A549 (cell line): ENCODE results near the gene RNF112. TPM values are rescaled to one million over a fixed set of nuclear protein-coding genes. Genes with fewer than 3 reads are reported as not detected.

Experiments
- ATAC-seq, 2 experiments: fragments of 200-7000 bp in 1 of 2; fragments of >200 bp in 1 of 2; cut with Nextera tagmentation in 1 of 2; cut with Tn5 transposase in 1 of 2; 3 replicates each; pipeline versions ENCODE4 v1.8.0 to v1.9.1; 2018 to 2020; ENCODE audit warnings: mild to moderate bottlenecking in 1 of 2, moderate library complexity in 1 of 2
- CTCF ChIA-PET: fragments of 300-600 bp; sonication (Branson Sonifier 250); formaldehyde crosslinking; extraction: SDS; loops from one replicate; lab custom pipeline; 2021; ENCODE audit warnings: antibody characterized with exemption, inconsistent platforms; lab: Yijun Ruan, JAX
- POLR2A ChIA-PET: fragments of 350-600 bp; formaldehyde crosslinking; extraction: SDS; loops from one replicate; lab custom pipeline; 2021; ENCODE audit warnings: antibody characterized with exemption, inconsistent platforms; lab: Yijun Ruan, JAX
- DNase-seq, 2 experiments: peaks; one replicate each; pipeline versions ENCODE4 v3.0.0 to v3.0.0-alpha.2; 2011 to 2016; ENCODE audit warnings: low read depth in 1 of 2, low spot score in 1 of 2
- FAIRE-seq: peaks from 2 replicates; lab custom pipeline; 2011; peaks lifted over from hg19 to GRCh38; lab: Jason Lieb, UNC
- H3K27ac ChIP-seq, 2 experiments: fragments of >200 bp; sonication (Bioruptor Twin); formaldehyde crosslinking; 3 replicates each; pipeline ENCODE4 v1.5.1; 2016 to 2017
- H3K4me1 ChIP-seq: fragments of >200 bp; sonication (Bioruptor Twin); formaldehyde crosslinking; 3 replicates; pipeline ENCODE4 v1.6.1; 2016
- H3K4me2 ChIP-seq: fragments of >200 bp; sonication (Bioruptor Twin); formaldehyde crosslinking; 3 replicates; pipeline ENCODE4 v1.6.1; 2016
- H3K4me3 ChIP-seq: fragments of >200 bp; sonication (Bioruptor Twin); formaldehyde crosslinking; 3 replicates; pipeline ENCODE4 v1.5.1; 2016
- H3K9me3 ChIP-seq: fragments of >200 bp; sonication (Bioruptor Twin); formaldehyde crosslinking; 3 replicates; pipeline ENCODE4 v1.6.1; 2016
- BCL3 ChIP-seq: fragments of >200 bp; sonication (Bioruptor Twin); formaldehyde crosslinking; IDR thresholded peaks from 3 replicates; pipeline ENCODE4 v1.6.1; 2016
- BHLHE40 ChIP-seq: IDR thresholded peaks from 2 replicates; pipeline ENCODE4 v1.6.1; 2012; ENCODE audit warnings: low read depth, low read length, inconsistent platforms
- CHD4 ChIP-seq: fragments of 200-600 bp; sonication (generic); IDR thresholded peaks from 2 replicates; pipeline ENCODE4 v1.6.1; 2016; ENCODE audit warnings: antibody characterized with exemption, mild to moderate bottlenecking, borderline replicate concordance
- CTCF ChIP-seq: fragments of >200 bp; sonication (Bioruptor Twin); formaldehyde crosslinking; IDR thresholded peaks from 3 replicates; pipeline ENCODE4 v1.5.1; 2016
- E2F6 ChIP-seq: IDR thresholded peaks from 2 replicates; pipeline ENCODE4 v1.6.1; 2012; ENCODE audit warnings: low read depth, borderline replicate concordance
- FOSL2 ChIP-seq, 2 experiments: fragments of 450-650 bp in 1 of 2; fragments of >200 bp in 1 of 2; sonication (Bioruptor Twin) in 1 of 2; formaldehyde crosslinking; IDR thresholded peaks; 2 replicates each; pipeline versions ENCODE4 v1.5.0 to v1.6.1; 2016 to 2020; ENCODE audit warnings: mild to moderate bottlenecking in 1 of 2, moderate library complexity in 1 of 2
- JUN ChIP-seq, 2 experiments: fragments of >200 bp; sonication (Bioruptor Twin); formaldehyde crosslinking; IDR thresholded peaks; 2 replicates in 1 of 2; 3 replicates in 1 of 2; pipeline ENCODE4 v1.6.1; 2016 to 2017
- KDM5A ChIP-seq: fragments of 200-600 bp; sonication (generic); IDR thresholded peaks from 2 replicates; pipeline ENCODE4 v1.6.1; 2016; ENCODE audit warnings: antibody characterized with exemption, mild to moderate bottlenecking
- MAX ChIP-seq: IDR thresholded peaks from 2 replicates; pipeline ENCODE4 v1.6.1; 2012
- MYC ChIP-seq: IDR thresholded peaks from 2 replicates; pipeline ENCODE4 v1.6.1; 2012; ENCODE audit warnings: mild to moderate bottlenecking, inconsistent platforms, low read length, improper control_type of control experiment, borderline replicate concordance
- NFE2L2 ChIP-seq: fragments of 150-350 bp; conservative IDR thresholded peaks from 2 replicates; pipeline ENCODE4 v1.6.1; 2014; ENCODE audit warnings: low read length
- NPAS2 ChIP-seq: fragments of 250-450 bp; sonication (Bioruptor Pico); IDR thresholded peaks from 2 replicates; pipeline ENCODE4 v1.8.0; 2022; ENCODE audit warnings: mild to moderate bottlenecking, moderate library complexity, borderline replicate concordance
- PHF8 ChIP-seq: fragments of 200-600 bp; sonication (generic); IDR thresholded peaks from 2 replicates; pipeline ENCODE4 v1.6.1; 2016; ENCODE audit warnings: low read depth, mild to moderate bottlenecking, antibody characterized with exemption, moderate library complexity, borderline replicate concordance
- POLR2A ChIP-seq: IDR thresholded peaks from 2 replicates; pipeline ENCODE4 v1.6.1; 2012; ENCODE audit warnings: mild to moderate bottlenecking, low read length
- RAD21 ChIP-seq, 2 experiments: fragments of >200 bp in 1 of 2; sonication (Bioruptor Twin) in 1 of 2; formaldehyde crosslinking in 1 of 2; IDR thresholded peaks in 1 of 2; conservative IDR thresholded peaks in 1 of 2; 2 replicates in 1 of 2; 3 replicates in 1 of 2; pipeline ENCODE4 v1.6.1; 2012 to 2018; ENCODE audit warnings: inconsistent platforms in 1 of 2
- REST ChIP-seq: fragments of 200-600 bp; sonication (generic); IDR thresholded peaks from 2 replicates; pipeline ENCODE4 v1.6.1; 2016; ENCODE audit warnings: antibody characterized with exemption, mild to moderate bottlenecking, moderate library complexity
- RFX5 ChIP-seq: fragments of 450-650 bp; IDR thresholded peaks from 2 replicates; pipeline ENCODE4 v1.7.1; 2014; ENCODE audit warnings: antibody characterized with exemption, mild to moderate bottlenecking, moderate library complexity
- RNF2 ChIP-seq: fragments of 200-600 bp; sonication (generic); IDR thresholded peaks from 2 replicates; pipeline ENCODE4 v1.6.1; 2016; ENCODE audit warnings: low read depth, mild to moderate bottlenecking, antibody characterized with exemption, moderate library complexity, borderline replicate concordance
- SMC3 ChIP-seq: fragments of >200 bp; sonication (Bioruptor Twin); formaldehyde crosslinking; IDR thresholded peaks from 3 replicates; pipeline ENCODE4 v1.6.1; 2018; ENCODE audit warnings: inconsistent platforms
- SREBF2 ChIP-seq: fragments of 450-650 bp; IDR thresholded peaks from 2 replicates; pipeline ENCODE4 v1.6.1; 2014; ENCODE audit warnings: mild to moderate bottlenecking, moderate library complexity
- TFCP2L1 ChIP-seq: fragments of 250-450 bp; sonication (Bioruptor Pico); IDR thresholded peaks from 2 replicates; pipeline ENCODE4 v1.5.0; 2021; ENCODE audit warnings: mild to moderate bottlenecking
- ZNF302 ChIP-seq: fragments of 250-450 bp; sonication (Bioruptor Pico); IDR thresholded peaks from 2 replicates; pipeline ENCODE4 v1.9.0; 2021; ENCODE audit warnings: inconsistent platforms, mild to moderate bottlenecking, moderate library complexity
- ZSCAN20 ChIP-seq: fragments of 250-450 bp; sonication (Bioruptor Pico); IDR thresholded peaks from 2 replicates; pipeline ENCODE4 v1.8.0; 2022; ENCODE audit warnings: mild to moderate bottlenecking, moderate library complexity
- WGBS: methylation state at CpG from one replicate; pipeline ENCODE4 v1.1.6; 2017; ENCODE audit errors: missing lambda C conversion rate; 5-methylcytosine and 5-hydroxymethylcytosine counted together
- polyA plus RNA-seq, 4 experiments: library from polyadenylated mRNA; depleted of rRNA in 3 of 4; stranded (reverse); fragments of >200 nt; fragmentation: RNase III in 1 of 4; extraction: RNeasy Plus Mini Kit Qiagen cat#74134 plus additional on column Dnase treatment in 1 of 4; gene quantifications; 2 replicates in 3 of 4; 3 replicates in 1 of 4; pipeline ENCODE4 v1.2.3, GENCODE V29; 2011 to 2017

The RNF112 gene
- polyA plus RNA-seq, 2 of the 4 experiments (the other 2 are of a cell fraction) = 0.27 to 1.4 TPM

- H3K9me3 ChIP-seq = no peaks in the 10 kb centered on the region
- H3K4me2 ChIP-seq = peak overlapping the region; percentile 95
- FAIRE-seq (no peak), ATAC-seq (no peak), DNase-seq (peak in 1 of 2 experiments; percentile 40)
- ChIA-PET CTCF (interaction anchor here (0.6 to 14.6 kb wide), 38 partner anchors 8 to 409 kb away, joined by 3 to 362 read pairs (median 10); partner anchors contain the start of genes EPN2, MAPK7 and RNF112), POLR2A (interaction anchor here (1.6 to 2.0 kb wide), 5 partner anchors 8 to 400 kb away, joined by 5 to 32 read pairs (median 8); partner anchors contain the start of gene MAPK7)
- WGBS = 11% methylated on average over 16 of the region's 16 CpGs
- peak overlapping the region; percentile 94 to 96 for H3K27ac ChIP-seq
- H3K4me1 ChIP-seq = peaks cover 16% of the 10 kb centered on the region; the same call in 2 of the 3 replicates
- TF ChIP-seq E2F6 = no peak
- TF ChIP-seq NFE2L2 = no peak
- TF ChIP-seq ZNF302 (CRISPR knock-in tag) = no peak
- TF ChIP-seq BCL3 = no peak
- TF ChIP-seq MAX = no peak
- no peak for TF ChIP-seq SREBF2
- peak overlapping the region; percentile 82 for H3K4me3 ChIP-seq
Measured at GRCh38 chr17:19361944-19362276, 49.1 kb upstream of the RNF112 start.

GRCh38 chr17:19362277-19363113, 48.5 kb upstream of the RNF112 start, which contains the start of gene B9D1:
Gene B9D1 (minus strand): TSS chr17:19362723. CDS start chr17:19362569, 154 bp downstream.
- peak; percentile 79 to 93 for ATAC-seq
- peak; percentile 96 for FAIRE-seq
- CTCF ChIA-PET = interaction anchor here (0.6 to 14.6 kb wide), 103 partner anchors 8 to 754 kb away, joined by 3 to 362 read pairs (median 7); partner anchors contain the start of genes ALDH3A2, EPN2, MAPK7 and MFAP4
- no peaks in the 10 kb centered on the region for H3K9me3 ChIP-seq
- peaks cover 16% of the 10 kb centered on the region; the same call in 2 of the 3 replicates for H3K4me1 ChIP-seq
- DNase-seq = peak; percentile 97 to 99
- 1% methylated on average over 35 of the region's 83 CpGs for WGBS
- TF ChIP-seq PHF8 (peak; percentile 81), CTCF (peak; percentile 100), RNF2 (no peak), RFX5 (peak; percentile 93), TFCP2L1 (CRISPR knock-in tag) (0 out of 2 replicates have a peak, but pooled peaks have one; percentile 8), E2F6 (peak; percentile 77), SREBF2 (no peak), SMC3 (peak; percentile 98), MYC (peak; percentile 81), NPAS2 (CRISPR knock-in tag) (peak; percentile 81; the same call in 1 of the 2 replicates), JUN (IDR thresholded peaks at IDR 0.05) (peak; percentile 51 to 66; a peak in 2 of 5 replicates), REST (peak; percentile 23; the same call in 1 of the 2 replicates), ZSCAN20 (CRISPR knock-in tag) (no peak), BHLHE40 (peak; percentile 59; the same call in 1 of the 2 replicates), CHD4 (no peak), RAD21 (conservative IDR thresholded peaks at IDR 0.05 in 1 of 2, IDR thresholded peaks at IDR 0.05 in 1 of 2) (peak; percentile 100), POLR2A (peak; percentile 47), FOSL2 (IDR thresholded peaks at IDR 0.05) (no peak), FOSL2 (CRISPR knock-in tag; IDR thresholded peaks at IDR 0.05) (peak; percentile 40), MAX (peak; percentile 93), KDM5A (peak; percentile 95)
- H3K27ac ChIP-seq = peak within 1 kb of the TSS; percentile 94 to 96
- POLR2A ChIA-PET = interaction anchor here (0.8 to 2.0 kb wide), 10 partner anchors 9 to 400 kb away, joined by 3 to 32 read pairs (median 7); partner anchors contain the start of genes ALDH3A2 and MAPK7
- peak within 1 kb of the TSS; percentile 95 for H3K4me2 ChIP-seq
- peak within 1 kb of the TSS; percentile 82 for H3K4me3 ChIP-seq
